Measurements from ENCODE around the gene CCT2. TPM values are rescaled to one million over a fixed set of nuclear protein-coding genes. Genes with fewer than 3 reads are reported as not detected.
"Not testable (repeated sequence)": the region's sequence is repeated elsewhere in the genome, so short reads cannot be mapped to it uniquely, and the experiment has no call there.

CCT2 gene
- total RNA-seq, 2 donors from 2014 or later = 225 to 394 TPM

GRCh38 chr12:69603556-69603955 lies 18.3 kb downstream of the CCT2 start:
- ATAC-seq, H3K27ac Mint-ChIP-seq, H3K9me3 Mint-ChIP-seq: not testable (repeated sequence)

DNA sequence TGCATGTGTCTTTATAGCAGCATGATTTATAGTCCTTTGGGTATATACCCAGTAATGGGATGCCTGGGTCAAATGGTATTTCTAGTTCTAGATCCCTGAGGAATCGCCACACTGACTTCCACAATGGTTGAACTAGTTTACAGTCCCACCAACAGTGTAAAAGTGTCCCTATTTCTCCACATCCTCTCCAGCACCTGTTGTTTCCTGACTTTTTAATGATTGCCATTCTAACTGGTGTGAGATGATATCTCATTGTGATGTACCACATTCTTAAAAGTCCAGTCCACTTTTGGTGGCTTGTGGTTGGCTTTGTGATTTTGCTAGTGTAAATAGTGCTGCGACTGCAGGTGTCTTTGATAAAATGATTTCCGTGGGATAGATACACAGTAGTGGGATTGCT lies 19.0 kb downstream of the CCT2 start:
- not testable (repeated sequence) for DNase-seq (ENCODE audit: low spot score); H3K4me1 Mint-ChIP-seq (ENCODE audit: low read depth in 2 of 2); H3K27ac Mint-ChIP-seq; H3K9me3 Mint-ChIP-seq; ATAC-seq; H3K4me3 Mint-ChIP-seq; H3K27me3 Mint-ChIP-seq
- peaks cover 26% of the 10 kb centered on the region for H3K36me3 Mint-ChIP-seq

More at GRCh38 chr12:69603556-69603955, 18.3 kb downstream of the CCT2 start:
- H3K36me3 Mint-ChIP-seq = peaks cover 26% of the 10 kb centered on the region
- H3K4me3 Mint-ChIP-seq; DNase-seq (ENCODE audit: low spot score); H3K27me3 Mint-ChIP-seq; H3K4me1 Mint-ChIP-seq (ENCODE audit: low read depth in 2 of 2): not testable (repeated sequence)

GRCh38 chr12:69608114-69608513 lies 22.9 kb downstream of the CCT2 start:
- ATAC-seq (no peak), DNase-seq (ENCODE audit: low spot score) (no peak)
- no peak overlapping the region for H3K4me3 Mint-ChIP-seq
- peaks cover 0 to 6% of the 10 kb centered on the region in 2 donors for H3K27me3 Mint-ChIP-seq
- no peaks in the 10 kb centered on the region for H3K4me1 Mint-ChIP-seq (ENCODE audit: low read depth in 2 of 2)
- no peaks in the 10 kb centered on the region for H3K36me3 Mint-ChIP-seq
- H3K9me3 Mint-ChIP-seq = no peaks in the 10 kb centered on the region
- no peak overlapping the region for H3K27ac Mint-ChIP-seq

GRCh38 chr12:69610126-69610525 lies 24.9 kb downstream of the CCT2 start:
- no peak for DNase-seq (ENCODE audit: low spot score)
- Mint-ChIP-seq H3K4me1 (ENCODE audit: low read depth in 2 of 2) (no peaks in the 10 kb centered on the region), H3K4me3 (no peak overlapping the region), H3K27me3 (peaks cover 0 to 16% of the 10 kb centered on the region in 2 donors), H3K9me3 (no peaks in the 10 kb centered on the region), H3K36me3 (no peaks in the 10 kb centered on the region), H3K27ac (no peak overlapping the region)
- ATAC-seq = peak in 1 of 2 donors; percentile 32

- Mint-ChIP-seq H3K9me3 (no peaks in the 10 kb centered on the region), H3K4me1 (ENCODE audit: low read depth in 2 of 2) (no peaks in the 10 kb centered on the region), H3K36me3 (no peaks in the 10 kb centered on the region), H3K4me3 (no peak within 1 kb of the TSS), H3K27ac (no peak within 1 kb of the TSS), H3K27me3 (peaks cover 6 to 23% of the 10 kb centered on the region in 2 donors)
- DNase-seq (ENCODE audit: low spot score) (no peak), ATAC-seq (no peak)
These were observed 25.5 kb downstream of the CCT2 start, which contains the start of gene LRRC10 for GRCh38 chr12:69610729-69611128. Gene LRRC10, minus strand, starts transcription at chr12:69610907. Its CDS starts 69 bp downstream, at chr12:69610838.

- DNase-seq (ENCODE audit: low spot score) (no peak), ATAC-seq (no peak)
- Mint-ChIP-seq H3K36me3 (no peaks in the 10 kb centered on the region), H3K4me3 (no peak overlapping the region), H3K9me3 (no peaks in the 10 kb centered on the region), H3K27ac (no peak overlapping the region), H3K27me3 (peaks cover 15 to 24% of the 10 kb centered on the region in 2 donors), H3K4me1 (ENCODE audit: low read depth in 2 of 2) (no peaks in the 10 kb centered on the region)
These were observed 28.1 kb downstream of the CCT2 start for GRCh38 chr12:69613351-69613750.

- Mint-ChIP-seq H3K27ac (no peak overlapping the region), H3K36me3 (no peaks in the 10 kb centered on the region), H3K9me3 (no peaks in the 10 kb centered on the region), H3K4me1 (ENCODE audit: low read depth in 2 of 2) (no peaks in the 10 kb centered on the region), H3K4me3 (no peak overlapping the region), H3K27me3 (peaks cover 24 to 33% of the 10 kb centered on the region in 2 donors)
- DNase-seq (ENCODE audit: low spot score) (no peak), ATAC-seq (no peak)
These were observed 30.8 kb downstream of the CCT2 start for GRCh38 chr12:69616025-69616424.

- DNase-seq (ENCODE audit: low spot score) (no peak), ATAC-seq (no peak)
- H3K9me3 Mint-ChIP-seq = no peaks in the 10 kb centered on the region
- H3K27me3 Mint-ChIP-seq = peaks cover 29 to 35% of the 10 kb centered on the region in 2 donors
- no peak overlapping the region for H3K27ac Mint-ChIP-seq
- H3K4me3 Mint-ChIP-seq = no peak overlapping the region
- H3K4me1 Mint-ChIP-seq (ENCODE audit: low read depth in 2 of 2) = no peaks in the 10 kb centered on the region
- no peaks in the 10 kb centered on the region for H3K36me3 Mint-ChIP-seq
These were observed 33.8 kb downstream of the CCT2 start for GRCh38 chr12:69619050-69619449.

GRCh38 chr12:69620077-69620476 lies 34.8 kb downstream of the CCT2 start:
- Mint-ChIP-seq H3K27me3 (peaks cover 30 to 37% of the 10 kb centered on the region in 2 donors), H3K36me3 (no peaks in the 10 kb centered on the region), H3K27ac (no peak overlapping the region), H3K4me3 (no peak overlapping the region), H3K4me1 (ENCODE audit: low read depth in 2 of 2) (no peaks in the 10 kb centered on the region), H3K9me3 (no peaks in the 10 kb centered on the region)
- ATAC-seq = no peak
- no peak for DNase-seq (ENCODE audit: low spot score)

GRCh38 chr12:69620921-69621320 lies 35.7 kb downstream of the CCT2 start:
- H3K27ac Mint-ChIP-seq = no peak overlapping the region
- no peaks in the 10 kb centered on the region for H3K4me1 Mint-ChIP-seq (ENCODE audit: low read depth in 2 of 2)
- no peak for ATAC-seq
- H3K4me3 Mint-ChIP-seq = no peak overlapping the region
- DNase-seq (ENCODE audit: low spot score) = no peak
- H3K27me3 Mint-ChIP-seq = peaks cover 27 to 32% of the 10 kb centered on the region in 2 donors
- H3K9me3 Mint-ChIP-seq = no peaks in the 10 kb centered on the region
- no peaks in the 10 kb centered on the region for H3K36me3 Mint-ChIP-seq

DNA sequence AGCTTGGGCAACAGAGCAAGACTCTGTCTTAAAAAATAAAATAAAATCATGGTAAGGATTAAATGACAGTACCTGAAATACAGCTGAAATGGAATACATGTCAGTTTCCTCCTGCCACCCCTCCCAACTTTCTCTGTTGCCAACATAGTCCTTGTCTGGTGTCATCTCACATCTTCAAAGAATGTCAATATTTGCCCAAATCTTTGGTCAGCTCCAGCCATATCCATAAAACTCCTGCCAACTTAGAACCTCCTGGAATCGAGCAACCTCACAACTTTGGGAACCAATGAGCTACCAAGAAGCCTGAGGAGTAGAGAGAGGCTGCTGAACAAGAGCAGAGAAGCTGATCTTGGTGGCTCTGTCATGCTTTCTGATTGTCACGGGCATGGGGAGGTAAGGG lies 36.3 kb downstream of the CCT2 start:
- Mint-ChIP-seq H3K27me3 (peaks cover 27 to 32% of the 10 kb centered on the region in 2 donors), H3K27ac (no peak overlapping the region), H3K9me3 (no peaks in the 10 kb centered on the region), H3K4me1 (ENCODE audit: low read depth in 2 of 2) (no peaks in the 10 kb centered on the region), H3K4me3 (no peak overlapping the region), H3K36me3 (no peaks in the 10 kb centered on the region)
- DNase-seq (ENCODE audit: low spot score) = no peak
- ATAC-seq = no peak

DNA sequence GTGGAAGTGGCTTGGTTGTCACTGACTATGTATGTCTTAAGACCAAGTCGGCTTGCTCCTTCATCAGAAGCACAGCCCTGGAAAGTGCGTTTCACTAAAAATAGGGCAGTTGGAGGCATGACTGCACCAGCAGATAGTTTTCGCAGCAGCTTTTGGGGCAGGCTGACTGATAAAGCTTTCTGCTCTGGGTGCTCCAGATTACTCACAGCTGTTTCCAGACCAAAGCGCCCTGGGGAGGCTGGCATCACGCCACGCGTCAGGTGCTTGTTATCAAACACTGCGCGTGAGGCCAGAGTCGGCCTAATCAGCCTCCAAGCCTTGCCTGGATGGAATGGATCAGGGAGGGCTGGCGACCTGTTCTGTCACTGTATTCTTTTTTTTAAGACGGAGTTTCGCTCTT lies 38.7 kb downstream of the CCT2 start:
- ATAC-seq (no peak), DNase-seq (ENCODE audit: low spot score) (no peak)
- Mint-ChIP-seq H3K4me1 (ENCODE audit: low read depth in 2 of 2) (no peaks in the 10 kb centered on the region), H3K9me3 (no peaks in the 10 kb centered on the region), H3K36me3 (no peaks in the 10 kb centered on the region), H3K27ac (no peak overlapping the region), H3K27me3 (peaks cover 22 to 27% of the 10 kb centered on the region in 2 donors), H3K4me3 (no peak overlapping the region)

DNA sequence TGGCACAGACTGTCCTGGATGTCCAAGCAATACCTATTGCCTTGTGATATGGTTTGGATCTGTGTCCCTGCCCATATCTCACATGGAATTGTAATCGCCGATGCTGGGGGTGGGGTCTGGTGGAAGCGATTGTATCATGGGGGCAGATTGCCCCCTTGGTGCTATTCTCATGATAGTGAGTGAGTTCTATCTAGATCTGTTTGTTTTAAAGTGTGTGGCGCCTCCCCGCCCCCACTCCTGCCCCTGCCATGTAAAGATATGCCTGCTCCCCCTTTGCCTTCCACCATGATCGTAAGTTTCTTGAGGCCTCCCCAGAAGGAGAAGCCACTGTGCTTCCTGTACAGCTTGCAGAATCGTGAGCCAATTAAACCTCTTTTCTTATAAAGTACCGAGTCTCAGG lies 42.2 kb downstream of the CCT2 start:
- ATAC-seq (no peak), DNase-seq (ENCODE audit: low spot score) (no peak)
- H3K9me3 Mint-ChIP-seq = no peaks in the 10 kb centered on the region
- no peaks in the 10 kb centered on the region for H3K36me3 Mint-ChIP-seq
- H3K4me1 Mint-ChIP-seq (ENCODE audit: low read depth in 2 of 2) = no peaks in the 10 kb centered on the region
- H3K27ac Mint-ChIP-seq = no peak overlapping the region
- H3K4me3 Mint-ChIP-seq = no peak overlapping the region
- H3K27me3 Mint-ChIP-seq = peaks cover 7 to 15% of the 10 kb centered on the region in 2 donors

DNA sequence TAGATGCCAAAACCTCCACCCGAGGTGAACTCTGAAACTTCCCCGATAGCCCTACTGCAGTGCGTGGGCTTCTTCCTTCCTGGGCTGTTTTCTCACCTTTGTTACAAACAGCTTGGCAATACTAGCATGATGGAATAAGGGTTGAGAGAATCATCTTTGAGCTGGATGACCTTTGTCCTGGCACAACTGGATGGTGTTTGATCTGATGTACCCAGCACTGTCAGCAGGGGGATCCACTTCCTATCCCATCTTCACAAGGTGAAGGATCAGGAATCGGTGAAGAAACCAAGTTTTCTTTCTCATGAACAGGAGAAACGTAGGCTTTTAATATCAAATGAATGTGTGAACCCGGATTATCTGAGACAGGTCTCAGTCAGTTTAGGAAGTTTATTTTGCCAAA lies 44.9 kb downstream of the CCT2 start:
- no peak overlapping the region for H3K4me3 Mint-ChIP-seq
- H3K4me1 Mint-ChIP-seq (ENCODE audit: low read depth in 2 of 2) = no peaks in the 10 kb centered on the region
- DNase-seq (ENCODE audit: low spot score) = no peak
- H3K27me3 Mint-ChIP-seq = peaks cover 3 to 11% of the 10 kb centered on the region in 2 donors
- H3K36me3 Mint-ChIP-seq = no peaks in the 10 kb centered on the region
- H3K9me3 Mint-ChIP-seq = no peaks in the 10 kb centered on the region
- H3K27ac Mint-ChIP-seq = no peak overlapping the region
- no peak for ATAC-seq

DNA sequence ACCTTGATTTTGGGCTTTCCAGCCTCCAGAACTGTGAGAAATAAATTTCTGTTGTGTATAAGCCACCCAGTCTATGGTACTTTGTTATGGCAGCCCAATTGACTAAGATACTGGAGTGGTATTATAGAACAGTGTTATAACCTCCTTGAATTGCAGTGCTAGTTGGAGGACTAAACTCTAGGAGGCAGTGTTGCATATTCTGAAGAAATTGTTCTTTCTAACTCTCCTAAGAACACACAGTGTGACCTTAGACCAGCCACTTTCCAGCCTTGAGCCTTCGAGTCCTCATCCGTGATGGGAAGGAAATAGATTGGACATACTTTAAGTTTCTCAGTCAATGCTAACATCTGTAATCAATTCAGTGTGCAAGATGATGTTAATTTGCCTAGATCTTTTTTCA lies 47.8 kb downstream of the CCT2 start:
- Mint-ChIP-seq H3K27me3 (peaks cover 2 to 8% of the 10 kb centered on the region in 2 donors), H3K4me1 (ENCODE audit: low read depth in 2 of 2) (no peaks in the 10 kb centered on the region), H3K27ac (no peak overlapping the region), H3K4me3 (no peak overlapping the region), H3K36me3 (no peaks in the 10 kb centered on the region), H3K9me3 (no peaks in the 10 kb centered on the region)
- no peak for DNase-seq (ENCODE audit: low spot score)
- ATAC-seq = no peak
